HEK293T (cell line): ENCODE measurements around the gene PRDM15.

Source experiments
- CTCF ChIA-PET: fragments of 350-600 bp; formaldehyde crosslinking; extraction: SDS; loops from one replicate; lab custom pipeline; 2021; ENCODE audit warnings: antibody characterized with exemption, inconsistent platforms; lab: Yijun Ruan, JAX
- POLR2A ChIA-PET: fragments of 350-600 bp; formaldehyde crosslinking; extraction: SDS; loops from one replicate; lab custom pipeline; 2020; ENCODE audit warnings: antibody characterized with exemption, inconsistent platforms; lab: Yijun Ruan, JAX
- DNase-seq: peaks from one replicate; pipeline ENCODE4 v3.0.0; 2012; ENCODE audit warnings: mixed read lengths; ENCODE audit errors: extremely low spot score
- ARNT ChIP-seq: fragments of 450-650 bp; IDR thresholded peaks from 2 replicates; pipeline ENCODE4 v1.6.1; 2017; ENCODE audit warnings: mild to moderate bottlenecking
- BHLHE40 ChIP-seq: fragments of 450-650 bp; IDR thresholded peaks from 2 replicates; pipeline ENCODE4 v1.6.1; 2016; ENCODE audit warnings: mild to moderate bottlenecking, moderate library complexity, borderline replicate concordance
- CTBP1 ChIP-seq: fragments of 450-650 bp; IDR thresholded peaks from 2 replicates; pipeline ENCODE4 v1.6.1; 2016; ENCODE audit warnings: borderline replicate concordance
- ELF4 ChIP-seq: fragments of 450-650 bp; IDR thresholded peaks from 2 replicates; pipeline ENCODE4 v1.6.1; 2017; ENCODE audit warnings: antibody characterized with exemption
- FOXA1 ChIP-seq: fragments of 450-650 bp; IDR thresholded peaks from 2 replicates; pipeline ENCODE4 v1.6.1; 2016; ENCODE audit warnings: mild to moderate bottlenecking
- FOXK2 ChIP-seq: fragments of 450-650 bp; IDR thresholded peaks from 2 replicates; pipeline ENCODE4 v1.6.1; 2016; ENCODE audit warnings: mild to moderate bottlenecking
- FOXM1 ChIP-seq: fragments of 450-650 bp; IDR thresholded peaks from 2 replicates; pipeline ENCODE4 v1.6.1; 2017; ENCODE audit warnings: mild to moderate bottlenecking, borderline replicate concordance
- HDGF ChIP-seq: fragments of 450-650 bp; IDR thresholded peaks from 2 replicates; pipeline ENCODE4 v1.6.1; 2017; ENCODE audit warnings: antibody characterized with exemption, borderline replicate concordance
- L3MBTL2 ChIP-seq: fragments of 450-650 bp; conservative IDR thresholded peaks from 2 replicates; pipeline ENCODE4 v1.6.1; 2016; ENCODE audit warnings: mild to moderate bottlenecking
- LEF1 ChIP-seq: fragments of 450-650 bp; IDR thresholded peaks from 2 replicates; pipeline ENCODE4 v1.6.1; 2017; ENCODE audit warnings: mild to moderate bottlenecking, borderline replicate concordance
- NFRKB ChIP-seq: fragments of 450-650 bp; IDR thresholded peaks from 2 replicates; pipeline ENCODE4 v1.6.1; 2016; ENCODE audit warnings: mild to moderate bottlenecking, moderate library complexity
- SP1 ChIP-seq: fragments of 450-650 bp; IDR thresholded peaks from 2 replicates; pipeline ENCODE4 v1.6.1; 2017
- SUZ12 ChIP-seq: fragments of 450-650 bp; IDR thresholded peaks from 2 replicates; pipeline ENCODE4 v1.6.1; 2016; ENCODE audit warnings: mild to moderate bottlenecking
- TARDBP ChIP-seq: fragments of 450-650 bp; IDR thresholded peaks from 2 replicates; pipeline ENCODE4 v1.6.1; 2016
- ZNF384 ChIP-seq: fragments of 450-650 bp; IDR thresholded peaks from 2 replicates; pipeline ENCODE4 v1.6.1; 2016
- TF ChIP-seq, protein P1 (sequence below): fragments of 450-650 bp; IDR thresholded peaks from 2 replicates; pipeline ENCODE4 v1.6.1; 2016

The PRDM15 gene

GRCh38 chr21:41830145-41830707, 48.9 kb downstream of the PRDM15 start:
- POLR2A ChIA-PET, result no interaction called here
- CTCF ChIA-PET, result interaction anchor here (0.6 kb wide), 1 partner anchor 703 kb away, joined by 3 read pairs; no protein-coding TSS in a partner anchor
- no peak for DNase-seq
- TF ChIP-seq TARDBP (no peak), NFRKB (no peak)

DNA sequence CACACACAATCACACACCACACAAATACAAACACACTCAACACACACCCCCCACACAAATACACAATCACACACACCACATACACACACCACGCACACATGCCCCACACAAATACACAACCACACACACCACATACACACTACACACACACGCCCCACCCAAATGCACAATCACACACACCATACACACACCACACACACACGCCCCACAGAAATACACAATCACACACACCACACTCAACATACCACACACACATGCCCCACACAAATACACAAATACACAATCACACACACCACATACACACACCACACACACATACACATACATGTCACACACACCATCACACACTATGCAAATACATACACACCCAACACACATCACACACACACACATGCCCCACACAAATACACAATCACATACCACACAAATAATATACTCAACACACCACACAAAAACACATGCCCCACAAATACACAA, 50.2 kb downstream of the PRDM15 start:
- POLR2A ChIA-PET, result no interaction called here
- DNase-seq, result no peak
- TF ChIP-seq FOXK2 (no peak), ZNF384 (no peak), SP1 (0 out of 2 replicates have a peak, but pooled peaks have one; percentile 7)
- CTCF ChIA-PET, result no interaction called here

DNA sequence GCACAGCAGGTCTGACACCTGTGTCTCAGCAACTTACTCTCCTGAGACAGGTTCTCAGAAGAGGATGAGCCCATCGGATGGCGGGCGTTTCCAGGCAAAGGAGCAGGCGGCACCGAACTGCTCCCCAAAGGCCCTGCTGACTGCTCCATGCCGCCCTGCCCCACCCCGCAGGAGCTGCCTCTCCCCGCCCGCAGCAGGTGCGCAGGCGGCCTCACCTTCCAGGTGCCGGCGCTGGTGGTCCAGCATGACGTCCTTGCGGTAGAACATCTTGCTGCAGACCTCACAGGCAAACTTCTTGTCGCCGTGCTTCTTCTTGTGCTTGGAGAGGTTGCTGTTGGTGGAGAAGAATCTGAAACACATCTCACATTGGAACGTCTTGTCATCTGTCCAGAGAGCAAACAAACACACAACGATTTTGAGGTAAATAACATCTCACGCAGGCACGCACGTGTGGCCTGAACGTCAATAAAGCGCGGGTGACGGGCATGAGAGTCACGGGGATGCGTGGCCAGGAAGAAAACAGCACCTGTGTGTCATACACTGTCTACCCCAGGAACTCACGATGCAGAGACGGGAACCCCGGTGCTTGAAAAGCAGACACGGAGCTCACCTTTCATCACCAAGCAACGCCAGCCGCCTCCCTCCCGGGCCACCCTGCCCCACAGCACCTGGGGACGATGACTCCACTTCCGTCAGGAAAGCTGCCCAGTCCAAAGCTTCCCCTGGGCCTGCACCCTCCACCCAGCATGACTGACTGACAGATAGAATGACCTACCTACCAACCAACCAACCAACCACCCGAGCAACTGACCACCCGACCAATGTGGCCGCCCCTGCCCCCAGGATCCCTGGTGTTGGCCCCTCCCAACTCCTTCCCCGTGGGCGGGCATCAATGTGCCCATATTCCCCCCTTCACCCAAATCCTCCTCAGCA, 50.9 kb downstream of the PRDM15 start:
- POLR2A ChIA-PET, result no interaction called here
- DNase-seq, result no peak
- CTCF ChIA-PET, result interaction anchor here (0.5 kb wide), 1 partner anchor 11 kb away, joined by 3 read pairs; no protein-coding TSS in a partner anchor
- no peak for TF ChIP-seq FOXM1
- TF ChIP-seq ZNF384, result no peak
- TF ChIP-seq SP1, result no peak
- TF ChIP-seq ARNT, result no peak
- TF ChIP-seq NFRKB, result no peak
- no peak for TF ChIP-seq TARDBP
- TF ChIP-seq FOXA1, result no peak
- TF ChIP-seq ELF4, result no peak
- no peak for TF ChIP-seq BHLHE40
- TF ChIP-seq LEF1, result no peak

DNA sequence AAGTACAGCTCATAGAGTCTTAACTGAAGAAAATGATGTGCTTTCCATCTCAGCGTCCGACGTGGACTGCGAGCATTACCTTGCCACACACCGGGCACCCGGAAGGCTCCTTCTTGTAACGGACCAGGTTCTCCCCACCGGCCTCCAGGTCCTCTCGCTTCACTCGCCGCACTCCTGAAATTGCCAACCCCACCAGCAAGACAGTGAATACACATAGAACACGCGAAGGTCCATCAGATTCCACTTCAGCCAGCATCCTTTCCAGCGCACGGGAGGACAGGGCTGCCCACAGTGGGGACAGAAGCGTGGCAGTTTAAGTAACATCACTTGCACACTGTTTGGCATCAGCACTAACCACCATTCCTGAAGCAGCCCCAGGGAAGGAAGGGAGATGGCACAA, 53.3 kb downstream of the PRDM15 start:
- DNase-seq, result no peak
- ChIA-PET CTCF (no interaction called here), POLR2A (no interaction called here)
- TF ChIP-seq SUZ12 (no peak), BHLHE40 (no peak), FOXK2 (no peak)
- TF ChIP-seq, protein P1, sequence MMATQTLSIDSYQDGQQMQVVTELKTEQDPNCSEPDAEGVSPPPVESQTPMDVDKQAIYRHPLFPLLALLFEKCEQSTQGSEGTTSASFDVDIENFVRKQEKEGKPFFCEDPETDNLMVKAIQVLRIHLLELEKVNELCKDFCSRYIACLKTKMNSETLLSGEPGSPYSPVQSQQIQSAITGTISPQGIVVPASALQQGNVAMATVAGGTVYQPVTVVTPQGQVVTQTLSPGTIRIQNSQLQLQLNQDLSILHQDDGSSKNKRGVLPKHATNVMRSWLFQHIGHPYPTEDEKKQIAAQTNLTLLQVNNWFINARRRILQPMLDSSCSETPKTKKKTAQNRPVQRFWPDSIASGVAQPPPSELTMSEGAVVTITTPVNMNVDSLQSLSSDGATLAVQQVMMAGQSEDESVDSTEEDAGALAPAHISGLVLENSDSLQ, result no peak

DNA sequence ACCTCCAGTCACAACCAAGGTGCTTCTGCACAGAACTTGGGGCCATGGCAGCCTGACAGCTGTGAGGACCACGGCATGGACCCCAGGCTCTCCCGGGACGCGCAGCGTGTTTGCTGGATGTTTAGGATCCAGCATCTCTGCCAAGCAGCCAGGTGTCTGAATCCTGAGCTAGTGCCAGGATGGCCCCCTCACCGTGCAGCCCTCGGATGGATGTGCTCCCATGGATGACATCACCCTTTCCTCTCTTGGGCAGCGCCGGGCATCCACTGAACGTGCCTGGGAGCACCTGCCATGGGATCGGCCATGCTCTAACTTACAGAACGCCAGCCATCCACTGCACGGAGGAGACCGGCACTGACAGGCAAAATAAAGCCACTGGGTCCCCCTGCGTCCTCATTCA, 53.9 kb downstream of the PRDM15 start:
- DNase-seq, result no peak
- ChIA-PET CTCF (no interaction called here), POLR2A (no interaction called here)
- no peak for TF ChIP-seq BHLHE40

DNA sequence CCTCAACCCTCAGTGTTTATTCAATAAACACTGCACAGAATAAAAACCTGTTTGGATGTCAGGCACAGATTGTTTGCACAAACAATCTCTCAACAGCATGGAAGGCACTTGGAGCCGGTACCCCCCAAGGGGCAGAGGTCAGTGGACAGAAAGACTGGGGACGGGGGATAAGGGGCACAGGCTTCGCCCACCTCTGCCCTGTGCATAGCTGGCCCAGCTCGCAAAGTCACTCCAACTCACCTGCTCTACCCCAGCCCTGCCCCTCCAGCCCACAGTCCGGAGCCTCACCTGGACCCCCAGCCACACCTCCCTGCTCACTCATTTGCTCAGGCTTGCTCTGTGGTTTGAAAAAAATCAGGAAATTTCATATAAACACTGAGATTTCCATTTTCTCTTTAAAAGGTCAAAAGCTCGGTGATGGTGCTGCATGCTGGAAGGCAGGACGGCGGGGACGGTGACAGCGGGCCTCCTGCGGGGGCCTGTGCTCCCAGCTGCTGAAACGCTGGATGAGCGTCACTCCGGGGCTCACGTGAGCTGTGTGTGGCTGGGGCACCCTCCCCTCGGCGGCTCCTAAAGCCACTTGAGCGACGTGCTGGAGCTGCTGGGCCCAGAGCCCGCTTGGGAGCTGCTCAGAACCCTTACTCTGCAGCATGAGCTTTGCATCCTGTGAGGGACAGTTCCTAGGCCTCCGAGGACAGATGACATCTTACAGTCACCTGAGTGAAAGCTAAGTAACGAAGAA, 54.5 kb downstream of the PRDM15 start:
- TF ChIP-seq BHLHE40, result no peak
- TF ChIP-seq SP1, result no peak
- no peak for TF ChIP-seq FOXA1
- ChIA-PET POLR2A (no interaction called here), CTCF (interaction anchor here (0.9 kb wide), 1 partner anchor 283 kb away, joined by 3 read pairs; no protein-coding TSS in a partner anchor)
- no peak for DNase-seq

DNA sequence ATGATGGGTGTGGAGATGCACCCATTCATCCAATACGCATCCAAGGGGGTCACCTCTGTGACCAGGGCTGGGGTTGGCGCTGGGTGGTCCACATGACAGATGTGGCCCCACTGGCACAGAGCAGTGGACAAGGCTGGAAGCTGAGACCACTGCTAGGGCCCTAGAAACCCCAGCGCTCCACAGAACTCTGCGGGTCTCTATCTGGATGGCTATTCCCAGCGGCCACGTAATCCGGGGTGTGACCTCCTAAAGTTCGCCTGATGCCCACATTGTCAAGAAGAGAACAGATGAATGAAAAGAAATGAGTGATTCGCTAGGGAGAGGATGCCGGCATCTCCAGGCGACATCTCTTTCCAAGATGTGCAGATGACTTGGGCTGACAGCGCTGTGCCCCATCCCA, 55.2 kb downstream of the PRDM15 start:
- TF ChIP-seq CTBP1 (no peak), TARDBP (no peak), SP1 (no peak), SUZ12 (no peak), LEF1 (no peak), FOXM1 (no peak)
- ChIA-PET POLR2A (no interaction called here), CTCF (interaction anchor here (0.9 kb wide), 1 partner anchor 284 kb away, joined by 3 read pairs; no protein-coding TSS in a partner anchor)
- DNase-seq, result no peak

- DNase-seq, result no peak
- TF ChIP-seq ARNT (no peak), CTBP1 (no peak), L3MBTL2 (no peak), FOXK2 (no peak), HDGF (no peak), LEF1 (no peak), BHLHE40 (no peak), NFRKB (no peak), SP1 (no peak), ELF4 (no peak)
- TF ChIP-seq, protein P1, result no peak
- CTCF ChIA-PET, result no interaction called here
- POLR2A ChIA-PET, result no interaction called here
These were observed 56.0 kb downstream of the PRDM15 start for GRCh38 chr21:41823166-41823565.
